IPS-18c (cell line): ENCODE results near the gene CYTH2.

Experiments used
- H3K4me3 ChIP-seq: 2 replicates; pipeline ENCODE4 v1.7.0; 2013; ENCODE audit warnings: low read depth, mild to moderate bottlenecking, low read length, moderate library complexity; ENCODE audit not compliant: insufficient read depth
- H3K9me3 ChIP-seq: one replicate; pipeline ENCODE4 v1.6.1; 2013; ENCODE audit warnings: mild to moderate bottlenecking, low read length, moderate library complexity; ENCODE audit not compliant: control insufficient read depth, insufficient read depth

The CYTH2 gene, protein sequence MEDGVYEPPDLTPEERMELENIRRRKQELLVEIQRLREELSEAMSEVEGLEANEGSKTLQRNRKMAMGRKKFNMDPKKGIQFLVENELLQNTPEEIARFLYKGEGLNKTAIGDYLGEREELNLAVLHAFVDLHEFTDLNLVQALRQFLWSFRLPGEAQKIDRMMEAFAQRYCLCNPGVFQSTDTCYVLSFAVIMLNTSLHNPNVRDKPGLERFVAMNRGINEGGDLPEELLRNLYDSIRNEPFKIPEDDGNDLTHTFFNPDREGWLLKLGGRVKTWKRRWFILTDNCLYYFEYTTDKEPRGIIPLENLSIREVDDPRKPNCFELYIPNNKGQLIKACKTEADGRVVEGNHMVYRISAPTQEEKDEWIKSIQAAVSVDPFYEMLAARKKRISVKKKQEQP

GRCh38 chr19:48469289-48469881 lies at the start of gene CYTH2:
Gene CYTH2, plus strand, starts transcription at chr19:48469369. Its CDS starts 139 bp downstream, at chr19:48469508.
- Histone ChIP-seq H3K9me3 (no peaks in the 10 kb centered on the region), H3K4me3 (peak within 1 kb of the TSS; percentile 97)

DNA sequence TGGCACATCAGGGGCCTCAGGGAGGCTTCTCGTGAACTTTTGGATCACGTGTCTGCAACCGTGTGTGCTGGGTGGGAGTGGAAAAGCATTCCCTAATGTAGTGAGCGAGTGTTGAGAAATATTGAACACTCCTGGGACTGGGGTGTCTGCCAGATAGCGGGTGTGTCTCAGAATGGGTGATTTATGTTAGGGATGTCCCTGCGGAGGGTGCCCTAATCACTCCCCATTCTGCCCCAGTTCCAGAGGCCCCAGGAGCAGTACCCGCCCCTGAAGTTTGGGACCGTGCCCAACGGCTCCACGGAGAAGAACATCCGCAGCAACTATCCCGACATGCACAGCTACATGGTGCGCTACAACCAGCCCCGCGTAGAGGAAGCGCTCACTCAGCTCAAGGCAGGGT lies 47.6 kb upstream of the CYTH2 start:
- no peak overlapping the region for H3K4me3 ChIP-seq
- H3K9me3 ChIP-seq = no peaks in the 10 kb centered on the region

GRCh38 chr19:48424694-48425219 lies 44.4 kb upstream of the CYTH2 start:
- no peak overlapping the region for H3K4me3 ChIP-seq
- H3K9me3 ChIP-seq = no peaks in the 10 kb centered on the region

DNA sequence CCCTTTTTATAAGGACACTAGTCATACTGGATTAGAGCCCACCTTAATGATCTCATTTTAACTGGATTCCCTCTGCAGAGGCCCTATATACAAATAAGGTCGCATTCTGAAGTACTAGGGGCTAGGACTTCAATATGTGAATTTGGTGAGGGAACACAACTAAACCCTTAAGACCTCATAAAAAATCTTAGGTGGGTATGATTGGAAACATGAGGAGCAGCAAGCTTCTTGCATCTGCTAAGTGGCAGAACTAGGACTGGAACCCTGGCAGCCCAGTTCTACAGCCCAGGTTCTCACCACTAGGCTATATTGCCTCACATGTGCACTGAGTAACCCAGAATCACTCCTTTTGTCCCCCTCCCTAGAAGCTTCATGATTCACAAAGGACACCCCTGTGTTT lies 40.5 kb upstream of the CYTH2 start:
- H3K9me3 ChIP-seq = peaks cover 4% of the 10 kb centered on the region

GRCh38 chr19:48433337-48433736 lies 35.8 kb upstream of the CYTH2 start:
- H3K9me3 ChIP-seq = peaks cover 4% of the 10 kb centered on the region
- no peak overlapping the region for H3K4me3 ChIP-seq

More for the DNA sequence above, 40.5 kb upstream of the CYTH2 start:
- H3K4me3 ChIP-seq = no peak overlapping the region

- Histone ChIP-seq H3K9me3 (peaks cover under 1% of the 10 kb centered on the region), H3K4me3 (no peak overlapping the region)
These were observed 32.6 kb upstream of the CYTH2 start for GRCh38 chr19:48436586-48436985.

GRCh38 chr19:48441360-48442050 lies 27.7 kb upstream of the CYTH2 start:
- no peaks in the 10 kb centered on the region for H3K9me3 ChIP-seq
- no peak overlapping the region for H3K4me3 ChIP-seq

- no peaks in the 10 kb centered on the region for H3K9me3 ChIP-seq
- no peak overlapping the region for H3K4me3 ChIP-seq
These were observed 26.8 kb upstream of the CYTH2 start for GRCh38 chr19:48442116-48443035.

GRCh38 chr19:48443256-48443655 lies 25.9 kb upstream of the CYTH2 start:
- Histone ChIP-seq H3K4me3 (no peak overlapping the region), H3K9me3 (no peaks in the 10 kb centered on the region)

DNA sequence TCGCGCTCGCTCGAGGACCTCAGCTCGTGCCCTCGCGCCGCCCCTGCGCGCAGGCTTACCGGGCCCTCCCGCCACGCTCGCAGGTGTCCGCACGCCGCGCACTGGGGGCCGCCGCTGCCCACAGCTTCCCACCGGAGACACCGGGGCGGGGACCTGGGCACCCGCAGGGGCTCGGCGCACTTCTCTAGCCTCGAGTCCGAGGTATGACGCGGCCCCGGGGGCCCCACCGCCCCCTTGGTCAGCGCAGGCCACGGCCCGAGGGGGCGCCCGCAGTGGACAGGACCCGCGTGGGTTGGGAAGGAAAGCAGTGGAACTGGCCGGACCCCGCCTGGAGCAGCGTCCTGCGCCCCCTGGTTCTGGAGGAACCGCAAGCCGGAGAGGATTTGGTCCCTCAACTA lies 25.4 kb upstream of the CYTH2 start:
- Histone ChIP-seq H3K4me3 (0 out of 2 replicates have a peak overlapping the region, but pooled peaks have one; percentile 9), H3K9me3 (no peaks in the 10 kb centered on the region)

DNA sequence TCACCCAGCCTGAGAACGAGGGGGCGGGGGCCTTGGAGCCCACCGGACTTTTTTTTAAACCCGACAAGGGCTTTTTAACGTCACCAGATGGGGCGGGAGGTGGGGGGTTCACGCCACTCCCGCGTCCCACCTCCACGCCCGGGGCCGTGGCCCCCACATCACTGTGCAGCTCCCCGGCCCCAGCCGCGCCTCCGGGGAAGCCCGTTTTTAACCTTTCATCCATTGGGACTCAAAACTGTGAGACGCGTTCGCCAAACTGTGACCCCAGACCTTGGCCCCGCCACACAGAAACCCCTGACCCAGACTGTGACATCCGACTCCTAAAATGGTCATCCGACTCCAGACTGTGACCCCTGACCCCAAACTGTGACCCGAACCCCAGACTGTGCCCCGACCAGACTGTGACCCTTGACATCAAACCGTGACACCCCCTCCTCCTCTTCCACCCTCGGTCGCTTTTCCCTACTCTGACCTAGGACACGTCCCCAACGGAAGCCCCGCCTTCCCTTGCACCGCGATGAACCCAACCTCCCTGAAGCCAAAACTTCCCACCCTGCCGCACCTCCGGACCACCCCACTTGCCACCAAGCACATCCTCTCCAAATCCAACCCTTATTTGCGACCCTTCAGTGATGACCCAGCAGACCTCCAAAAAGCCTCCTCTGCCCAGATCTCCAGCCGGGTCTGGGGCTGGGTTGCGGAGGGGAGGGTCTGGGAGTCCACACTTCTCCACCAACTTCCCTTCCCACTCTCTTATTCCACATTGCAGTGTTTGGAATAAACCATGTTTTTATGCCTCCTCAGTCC lies 24.8 kb upstream of the CYTH2 start:
- Histone ChIP-seq H3K4me3 (peak overlapping the region; percentile 95), H3K9me3 (no peaks in the 10 kb centered on the region)

DNA sequence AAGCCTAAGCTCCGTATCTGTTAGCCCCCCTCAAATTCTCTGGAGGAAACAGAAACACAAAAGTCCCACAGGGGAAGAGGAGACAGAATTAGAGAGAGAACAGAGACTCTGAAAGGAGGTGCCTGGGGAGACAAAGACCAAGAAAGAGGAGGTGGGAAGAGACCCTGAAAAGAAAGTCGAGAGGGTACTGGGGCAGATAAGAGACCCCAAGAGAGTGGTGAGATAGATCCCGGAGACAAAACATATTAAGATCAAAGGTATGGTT lies 24.3 kb upstream of the CYTH2 start:
- H3K4me3 ChIP-seq = peak overlapping the region; percentile 95
- H3K9me3 ChIP-seq = no peaks in the 10 kb centered on the region

DNA sequence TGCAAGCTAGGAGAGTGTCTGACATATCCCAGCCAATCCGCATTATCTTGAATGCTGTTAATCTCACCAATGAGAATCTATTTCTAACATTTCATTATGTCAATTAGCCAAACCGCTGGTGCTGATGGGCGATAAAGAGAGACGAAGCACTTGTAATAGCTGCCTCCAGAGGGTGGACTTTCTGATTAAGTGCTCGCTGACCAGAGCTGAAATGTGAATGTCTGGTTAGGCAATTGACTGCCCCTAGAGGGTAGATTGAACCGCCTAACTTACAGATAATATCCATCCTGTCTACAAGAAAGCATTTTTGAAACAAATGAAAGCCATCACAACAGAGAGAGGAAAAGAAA lies 23.9 kb upstream of the CYTH2 start:
- H3K4me3 ChIP-seq = peak overlapping the region; percentile 95; the same call in 1 of the 2 replicates
- H3K9me3 ChIP-seq = no peaks in the 10 kb centered on the region

DNA sequence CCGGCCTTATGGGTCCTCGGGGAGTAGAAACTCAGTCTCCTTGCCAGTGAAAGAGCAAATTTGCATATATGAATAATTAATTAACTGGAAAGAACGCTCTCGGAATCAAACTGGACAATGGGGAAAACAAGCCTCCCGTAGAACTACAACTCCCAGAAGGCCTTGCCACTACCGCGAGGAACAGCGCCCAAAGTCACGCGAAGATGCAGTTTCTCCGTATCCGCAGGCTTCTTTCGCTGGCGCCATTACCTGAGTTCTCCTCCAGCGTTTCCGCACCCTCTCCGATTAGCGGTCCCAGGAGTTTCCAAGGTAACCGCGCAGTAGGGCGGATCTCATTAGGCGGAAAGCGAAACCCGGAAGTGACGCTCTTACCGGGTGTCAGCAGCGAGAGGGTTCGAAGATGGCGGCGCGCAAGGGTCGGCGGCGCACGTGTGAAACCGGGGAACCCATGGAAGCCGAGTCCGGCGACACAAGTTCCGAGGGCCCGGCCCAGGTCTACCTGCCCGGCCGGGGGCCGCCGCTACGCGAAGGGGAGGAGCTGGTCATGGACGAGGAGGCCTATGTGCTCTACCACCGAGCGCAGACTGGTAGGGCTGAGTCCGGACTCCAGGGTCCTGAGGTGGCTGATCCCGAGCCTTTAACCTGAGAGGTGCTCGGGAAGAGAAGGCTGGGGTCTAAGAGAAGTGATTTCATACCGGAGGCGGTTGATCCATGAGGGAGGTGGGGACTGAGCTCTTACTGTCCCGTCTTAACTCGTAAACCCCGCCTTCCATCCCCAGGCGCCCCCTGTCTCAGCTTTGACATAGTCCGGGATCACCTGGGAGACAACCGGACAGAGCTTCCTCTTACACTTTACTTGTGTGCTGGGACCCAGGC lies 23.3 kb upstream of the CYTH2 start, which contains the start of gene GRWD1:
Gene GRWD1, plus strand, starts transcription at position 378 of the 876 bp plus-strand sequence. Its CDS starts 23 bp downstream, at position 401.
- H3K9me3 ChIP-seq = no peaks in the 10 kb centered on the region
- peak within 1 kb of the TSS; percentile 95 for H3K4me3 ChIP-seq

- H3K4me3 ChIP-seq = peak overlapping the region; percentile 95
- no peaks in the 10 kb centered on the region for H3K9me3 ChIP-seq
These were observed 22.6 kb upstream of the CYTH2 start for GRCh38 chr19:48446579-48446978.
